HepG2 (cell line): Measurements from ENCODE around the gene VWA3B.

Experiments
- BRCA1 ChIP-seq: sonication (generic); formaldehyde crosslinking; IDR thresholded peaks from 2 replicates; pipeline ENCODE4 v1.4.0; 2020; ENCODE audit warnings: missing genetic modification reagents
- FOXA1 ChIP-seq, 2 experiments: fragments of 450-650 bp in 1 of 2; sonication (generic) in 1 of 2; formaldehyde crosslinking in 1 of 2; IDR thresholded peaks; 2 replicates each; pipeline versions ENCODE4 v1.4.0 to v1.6.1; 2016 to 2020; ENCODE audit warnings: missing genetic modification reagents in 1 of 2
- FOXK2 ChIP-seq: fragments of 450-650 bp; IDR thresholded peaks from 2 replicates; pipeline ENCODE4 v1.6.1; 2016
- GMEB1 ChIP-seq: sonication (generic); formaldehyde crosslinking; IDR thresholded peaks from 2 replicates; pipeline ENCODE4 v1.5.1; 2020; ENCODE audit warnings: missing genetic modification reagents, mild to moderate bottlenecking, borderline replicate concordance
- HNRNPK ChIP-seq: fragments of 200-400 bp; formaldehyde crosslinking; IDR thresholded peaks from 2 replicates; pipeline ENCODE4 v1.6.1; 2018; ENCODE audit warnings: low read length, low read depth, moderate library complexity, mild to moderate bottlenecking; ENCODE audit not compliant: poor library complexity, severe bottlenecking
- TAF1 ChIP-seq: sonication (generic); formaldehyde crosslinking; IDR thresholded peaks from 2 replicates; pipeline ENCODE4 v1.4.0; 2020; ENCODE audit warnings: missing genetic modification reagents
- TCF7L2 ChIP-seq: IDR thresholded peaks from 2 replicates; pipeline ENCODE4 v1.6.1; 2011; ENCODE audit warnings: mild to moderate bottlenecking, low read depth, low read length, moderate library complexity
- ZFX ChIP-seq: sonication (generic); formaldehyde crosslinking; IDR thresholded peaks from 2 replicates; pipeline ENCODE4 v1.4.0; 2020; ENCODE audit warnings: mild to moderate bottlenecking, low read depth, missing genetic modification reagents, moderate library complexity
- ZNF280B ChIP-seq: sonication (generic); formaldehyde crosslinking; IDR thresholded peaks from 2 replicates; pipeline ENCODE4 v1.5.0; 2020; ENCODE audit warnings: missing genetic modification reagents, mild to moderate bottlenecking, borderline replicate concordance
- ZNF317 ChIP-seq: sonication (generic); formaldehyde crosslinking; IDR thresholded peaks from 2 replicates; pipeline ENCODE4 v1.5.0; 2020; ENCODE audit warnings: mild to moderate bottlenecking, missing genetic modification reagents

- no peak for TF ChIP-seq BRCA1 (CRISPR knock-in tag)
- no peak for TF ChIP-seq FOXA1 (IDR thresholded peaks at IDR 0.05)
- no peak for TF ChIP-seq FOXA1 (CRISPR knock-in tag; IDR thresholded peaks at IDR 0.05)
- no peak for TF ChIP-seq FOXK2
- TF ChIP-seq ZFX (CRISPR knock-in tag) = no peak
- no peak for TF ChIP-seq GMEB1 (CRISPR knock-in tag)
- no peak for TF ChIP-seq TAF1 (CRISPR knock-in tag)
- TF ChIP-seq HNRNPK = no peak
- no peak for TF ChIP-seq ZNF317 (CRISPR knock-in tag)
- TF ChIP-seq TCF7L2 = no peak
- TF ChIP-seq ZNF280B (CRISPR knock-in tag) = no peak
Observed at GRCh38 chr2:98191883-98192282, 104.9 kb downstream of the VWA3B start.
